OCI-LY7 (cell line): ENCODE results near the gene BRD9.
"Not testable (repeated sequence)": the region's sequence is repeated elsewhere in the genome, so short reads cannot be mapped to it uniquely, and the experiment has no call there.

ENCODE experiments used
- CTCF ChIP-seq: fragments of 200-600 bp; sonication (generic); conservative IDR thresholded peaks from 2 replicates; pipeline ENCODE4 v1.5.1; 2014; ENCODE audit warnings: mild to moderate bottlenecking, antibody characterized with exemption, low read length, moderate library complexity, mixed read lengths
- EZH2phosphoT487 ChIP-seq: fragments of 200-600 bp; sonication (generic); IDR thresholded peaks from 2 replicates; pipeline ENCODE4 v1.6.1; 2018; ENCODE audit warnings: low read depth, borderline replicate concordance, mild to moderate bottlenecking, mixed run types, antibody characterized with exemption, low read length, moderate library complexity, mixed read lengths

DNA sequence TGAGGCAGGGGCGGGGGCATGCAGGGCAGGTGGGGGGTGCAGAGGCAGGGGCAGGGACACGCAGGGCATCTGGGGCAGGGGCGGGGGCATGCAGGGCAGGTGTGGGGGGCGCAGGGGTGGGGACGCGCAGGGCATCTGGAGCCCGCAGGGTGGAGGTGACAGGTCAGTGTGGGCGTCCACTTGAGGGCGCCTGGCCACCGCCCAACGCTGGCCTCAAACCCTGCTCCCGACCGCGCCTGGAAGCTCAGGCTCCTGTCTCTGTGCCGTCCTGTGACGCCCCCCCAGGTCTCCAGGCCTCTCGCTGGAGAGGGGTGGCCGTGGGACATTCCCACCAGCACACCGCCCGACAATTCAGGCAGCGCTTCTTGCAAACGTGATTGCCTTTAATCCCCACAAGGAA is 48.7 kb downstream of the BRD9 start:
- TF ChIP-seq EZH2phosphoT487, CTCF: not testable (repeated sequence)
